Endodermal cell (in vitro differentiated cells): ENCODE results near the gene LACRT. TPM values are rescaled to one million over a fixed set of nuclear protein-coding genes. Genes with fewer than 3 reads are reported as not detected.

Source experiments
- DNase-seq: peaks from one replicate; pipeline ENCODE4 v3.0.0-alpha.2; 2017
- H3K27ac ChIP-seq: 2 replicates; pipeline ENCODE4 v1.5.1; 2013; ENCODE audit warnings: mild to moderate bottlenecking, low read depth, low read length, moderate library complexity
- H3K27me3 ChIP-seq: 2 replicates; pipeline ENCODE4 v1.6.1; 2013; ENCODE audit warnings: mild to moderate bottlenecking, low read length, moderate library complexity; ENCODE audit not compliant: insufficient read depth, control insufficient read depth, poor library complexity, severe bottlenecking
- H3K36me3 ChIP-seq: 2 replicates; pipeline ENCODE4 v1.7.0; 2013; ENCODE audit warnings: mild to moderate bottlenecking, low read length, moderate library complexity; ENCODE audit not compliant: control insufficient read depth, insufficient read depth
- H3K4me1 ChIP-seq: one replicate; pipeline ENCODE4 v1.7.0; 2013; ENCODE audit warnings: low read length; ENCODE audit not compliant: control insufficient read depth, insufficient read depth
- H3K4me3 ChIP-seq: 2 replicates; pipeline ENCODE4 v1.5.1; 2013; ENCODE audit warnings: mild to moderate bottlenecking, low read length, moderate library complexity
- H3K9ac ChIP-seq: 2 replicates; pipeline ENCODE4 v1.6.1; 2013; ENCODE audit warnings: mild to moderate bottlenecking, low read length, moderate library complexity; ENCODE audit not compliant: poor library complexity, severe bottlenecking; ENCODE audit errors: extremely low read depth
- H3K9me3 ChIP-seq: 2 replicates; pipeline ENCODE4 v1.6.1; 2013; ENCODE audit warnings: mild to moderate bottlenecking, low read length, moderate library complexity; ENCODE audit not compliant: control insufficient read depth
- H3K27ac Mint-ChIP-seq: 2 replicates; pipeline ENCODE4 v1.8.0; 2020; ENCODE audit warnings: mixed read lengths
- H3K27me3 Mint-ChIP-seq: 2 replicates; pipeline ENCODE4 v1.8.0; 2021; ENCODE audit warnings: mild to moderate bottlenecking, mixed read lengths; ENCODE audit not compliant: insufficient read depth
- H3K36me3 Mint-ChIP-seq: 2 replicates; pipeline ENCODE4 v1.8.0; 2020; ENCODE audit warnings: low read depth, mixed read lengths
- H3K4me1 Mint-ChIP-seq: 2 replicates; pipeline ENCODE4 v1.8.0; 2020; ENCODE audit warnings: mixed read lengths
- H3K4me3 Mint-ChIP-seq: 2 replicates; pipeline ENCODE4 v1.8.0; 2020; ENCODE audit warnings: mild to moderate bottlenecking, moderate library complexity, mixed read lengths
- H3K9me3 Mint-ChIP-seq: 2 replicates; pipeline ENCODE4 v1.8.0; 2020; ENCODE audit warnings: mild to moderate bottlenecking, mixed read lengths
- CTCF ChIP-seq: fragments of 200-600 bp; sonication (generic); conservative IDR thresholded peaks from 2 replicates; pipeline ENCODE4 v1.5.0; 2021; ENCODE audit warnings: antibody characterized with exemption, mild to moderate bottlenecking
- WGBS, 2 experiments: methylation state at CpG; one replicate each; pipeline versions ENCODE4 v1.1.5 to v1.1.7; 2013; ENCODE audit warnings: missing lambda C conversion rate in 2 of 2, mixed read lengths in 1 of 2; ENCODE audit not compliant: insufficient coverage in 1 of 2, insufficient read length in 1 of 2; 5-methylcytosine and 5-hydroxymethylcytosine counted together
- total RNA-seq, 2 donors: library from RNA; stranded (reverse); fragmentation: NEBNext Ultra II Directional in 1 of 2; extraction: Animal tissue kit (Norgen Biotek cat#: 25700) in 1 of 2; gene quantifications; 2 replicates in 1 of 2; 3 replicates in 1 of 2; pipeline ENCODE4 v1.2.1, GENCODE V29; 2021

The LACRT gene
- total RNA-seq, 2 donors from 2014 or later = not detected

- Histone ChIP-seq H3K36me3 (no peaks in the 10 kb centered on the region), H3K27ac (no peak overlapping the region), H3K27me3 (peaks cover 31% of the 10 kb centered on the region), H3K4me1 (peaks cover 8% of the 10 kb centered on the region), H3K9me3 (no peaks in the 10 kb centered on the region), H3K4me3 (no peak overlapping the region), H3K9ac (no peak overlapping the region)
- peak; percentile 96 for DNase-seq
- peaks cover 18% of the 10 kb centered on the region for H3K4me1 Mint-ChIP-seq
- peaks cover 62% of the 10 kb centered on the region for H3K27me3 Mint-ChIP-seq
- 49 to 63% methylated on average over 2 to 3 of the region's 3 CpGs for WGBS, 2 experiments
- H3K27ac Mint-ChIP-seq = no peak overlapping the region
- no peaks in the 10 kb centered on the region for H3K9me3 Mint-ChIP-seq
- H3K4me3 Mint-ChIP-seq = no peak overlapping the region
- TF ChIP-seq CTCF = peak; percentile 92
- H3K36me3 Mint-ChIP-seq = no peaks in the 10 kb centered on the region
Observed at GRCh38 chr12:54596526-54596946, 38.2 kb downstream of the LACRT start.

GRCh38 chr12:54595471-54595870 lies 39.2 kb downstream of the LACRT start:
- no peak for TF ChIP-seq CTCF
- H3K9me3 ChIP-seq = no peaks in the 10 kb centered on the region
- no peaks in the 10 kb centered on the region for H3K36me3 ChIP-seq
- no peak overlapping the region for H3K4me3 Mint-ChIP-seq
- H3K27ac ChIP-seq = no peak overlapping the region
- no peak overlapping the region for H3K9ac ChIP-seq
- no peak overlapping the region for H3K27ac Mint-ChIP-seq
- no peaks in the 10 kb centered on the region for H3K9me3 Mint-ChIP-seq
- peaks cover 8% of the 10 kb centered on the region for H3K4me1 ChIP-seq
- peaks cover 29% of the 10 kb centered on the region for H3K4me1 Mint-ChIP-seq
- peaks cover 65% of the 10 kb centered on the region for H3K27me3 Mint-ChIP-seq
- DNase-seq = no peak
- H3K27me3 ChIP-seq = peaks cover 37% of the 10 kb centered on the region
- no peaks in the 10 kb centered on the region for H3K36me3 Mint-ChIP-seq
- H3K4me3 ChIP-seq = no peak overlapping the region
- 81% methylated on average over 2 of the region's 3 CpGs; no CpG with 5 or more reads in 1 of the 2 experiments for whole genome bisulfite sequencing, 2 experiments

DNA sequence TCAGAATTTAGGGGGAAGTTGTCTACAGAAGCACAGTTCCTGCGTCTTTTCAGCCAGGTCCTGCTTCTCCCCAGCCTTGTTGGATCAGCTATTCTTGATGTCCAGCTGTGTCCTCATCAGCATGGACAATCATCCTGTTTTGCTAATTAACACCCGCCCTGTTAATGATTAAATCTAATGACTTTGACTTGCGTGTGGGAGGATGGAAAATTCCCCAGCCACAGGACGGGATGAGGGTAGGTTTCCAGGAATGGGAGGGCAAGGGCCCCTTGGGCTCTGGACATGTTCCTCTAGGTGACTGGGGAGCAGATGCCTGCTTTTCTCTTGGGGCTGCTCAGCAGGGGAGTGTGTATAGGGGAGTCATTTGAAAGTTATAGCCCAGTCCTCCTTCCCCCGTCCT lies 41.0 kb downstream of the LACRT start:
- Mint-ChIP-seq H3K36me3 (no peaks in the 10 kb centered on the region), H3K27me3 (peaks cover 73% of the 10 kb centered on the region), H3K9me3 (no peaks in the 10 kb centered on the region), H3K27ac (peak overlapping the region; percentile 44), H3K4me3 (no peak overlapping the region), H3K4me1 (peaks cover 43% of the 10 kb centered on the region)
- no peak for TF ChIP-seq CTCF
- H3K36me3 ChIP-seq = no peaks in the 10 kb centered on the region
- 66 to 100% methylated on average over 1 to 5 of the region's 5 CpGs for WGBS, 2 experiments
- H3K9ac ChIP-seq = no peak overlapping the region
- H3K4me3 ChIP-seq = no peak overlapping the region
- no peaks in the 10 kb centered on the region for H3K9me3 ChIP-seq
- no peak overlapping the region for H3K27ac ChIP-seq
- peaks cover 8% of the 10 kb centered on the region for H3K4me1 ChIP-seq
- H3K27me3 ChIP-seq = peaks cover 48% of the 10 kb centered on the region
- DNase-seq = no peak
